ENCODE data around the gene RAB5A. TPM values are rescaled to one million over a fixed set of nuclear protein-coding genes. Genes with fewer than 3 reads are reported as not detected.

The RAB5A gene
- total RNA-seq, 2 donors from 2014 or later, result 74.2 to 74.9 TPM

GRCh38 chr3:19994796-19995195, 47.9 kb downstream of the RAB5A start:
- H3K27ac Mint-ChIP-seq, result no peak overlapping the region

GRCh38 chr3:19997502-19997901, 50.6 kb downstream of the RAB5A start:
- H3K36me3 ChIP-seq (ENCODE audit: control insufficient read depth, insufficient read depth, low read length), result no peaks in the 10 kb centered on the region
- H3K4me3 ChIP-seq (ENCODE audit: low read length), result no peak overlapping the region
- no peak overlapping the region for H3K27ac ChIP-seq (ENCODE audit: low read depth, low read length)
- Mint-ChIP-seq H3K4me1 (no peaks in the 10 kb centered on the region), H3K27ac (no peak overlapping the region), H3K4me3 (no peak overlapping the region), H3K36me3 (ENCODE audit: low read depth) (no peaks in the 10 kb centered on the region), H3K27me3 (ENCODE audit: insufficient read depth) (no peaks in the 10 kb centered on the region), H3K9me3 (no peaks in the 10 kb centered on the region)
- no peaks in the 10 kb centered on the region for H3K27me3 ChIP-seq (ENCODE audit: control insufficient read depth, insufficient read depth, low read length, poor library complexity, severe bottlenecking)
- 77 to 83% methylated on average over 3 to 4 of the region's 4 CpGs for WGBS, 2 experiments (ENCODE audit: insufficient coverage in 1 of 2, insufficient read length in 1 of 2)
- DNase-seq, result no peak
- H3K9me3 ChIP-seq (ENCODE audit: control insufficient read depth, low read length), result no peaks in the 10 kb centered on the region
- no peak overlapping the region for H3K9ac ChIP-seq (ENCODE audit: extremely low read depth, low read length, poor library complexity, severe bottlenecking)
- TF ChIP-seq CTCF (conservative IDR thresholded peaks at IDR 0.05), result no peak
- no peaks in the 10 kb centered on the region for H3K4me1 ChIP-seq (ENCODE audit: control insufficient read depth, insufficient read depth, low read length)

More at GRCh38 chr3:19994796-19995195, 47.9 kb downstream of the RAB5A start:
- Mint-ChIP-seq H3K9me3 (no peaks in the 10 kb centered on the region), H3K4me3 (no peak overlapping the region), H3K4me1 (no peaks in the 10 kb centered on the region), H3K27me3 (ENCODE audit: insufficient read depth) (no peaks in the 10 kb centered on the region), H3K36me3 (ENCODE audit: low read depth) (no peaks in the 10 kb centered on the region)
- WGBS, 2 experiments (ENCODE audit: insufficient coverage in 1 of 2, insufficient read length in 1 of 2), result 95 to 100% methylated on average over 2 of the region's 2 CpGs
- Histone ChIP-seq H3K9me3 (ENCODE audit: control insufficient read depth, low read length) (no peaks in the 10 kb centered on the region), H3K9ac (ENCODE audit: extremely low read depth, low read length, poor library complexity, severe bottlenecking) (no peak overlapping the region), H3K36me3 (ENCODE audit: control insufficient read depth, insufficient read depth, low read length) (no peaks in the 10 kb centered on the region), H3K27me3 (ENCODE audit: control insufficient read depth, insufficient read depth, low read length, poor library complexity, severe bottlenecking) (no peaks in the 10 kb centered on the region), H3K4me1 (ENCODE audit: control insufficient read depth, insufficient read depth, low read length) (no peaks in the 10 kb centered on the region), H3K27ac (ENCODE audit: low read depth, low read length) (no peak overlapping the region), H3K4me3 (ENCODE audit: low read length) (no peak overlapping the region)
- TF ChIP-seq CTCF (conservative IDR thresholded peaks at IDR 0.05), result no peak
- no peak for DNase-seq

GRCh38 chr3:20001932-20002331, 55.0 kb downstream of the RAB5A start:
- no peak overlapping the region for H3K27ac Mint-ChIP-seq
- no peaks in the 10 kb centered on the region for H3K27me3 ChIP-seq (ENCODE audit: control insufficient read depth, insufficient read depth, low read length, poor library complexity, severe bottlenecking)
- no peaks in the 10 kb centered on the region for H3K9me3 Mint-ChIP-seq
- WGBS, 2 experiments (ENCODE audit: insufficient coverage in 1 of 2, insufficient read length in 1 of 2), result 48 to 67% methylated on average over 2 to 3 of the region's 3 CpGs
- no peak for TF ChIP-seq CTCF (conservative IDR thresholded peaks at IDR 0.05)
- no peak for DNase-seq
- no peaks in the 10 kb centered on the region for H3K4me1 ChIP-seq (ENCODE audit: control insufficient read depth, insufficient read depth, low read length)
- no peak overlapping the region for H3K27ac ChIP-seq (ENCODE audit: low read depth, low read length)
- no peaks in the 10 kb centered on the region for H3K4me1 Mint-ChIP-seq
- no peaks in the 10 kb centered on the region for H3K27me3 Mint-ChIP-seq (ENCODE audit: insufficient read depth)
- H3K4me3 Mint-ChIP-seq, result no peak overlapping the region
- no peak overlapping the region for H3K4me3 ChIP-seq (ENCODE audit: low read length)
- H3K36me3 ChIP-seq (ENCODE audit: control insufficient read depth, insufficient read depth, low read length), result no peaks in the 10 kb centered on the region
- H3K36me3 Mint-ChIP-seq (ENCODE audit: low read depth), result no peaks in the 10 kb centered on the region
- H3K9me3 ChIP-seq (ENCODE audit: control insufficient read depth, low read length), result no peaks in the 10 kb centered on the region
- H3K9ac ChIP-seq (ENCODE audit: extremely low read depth, low read length, poor library complexity, severe bottlenecking), result no peak overlapping the region
